H7 (cell line): ENCODE results near the gene ALOX5. TPM values are rescaled to one million over a fixed set of nuclear protein-coding genes. Genes with fewer than 3 reads are reported as not detected.
"Not testable (repeated sequence)": the region's sequence is repeated elsewhere in the genome, so short reads cannot be mapped to it uniquely, and the experiment has no call there.

ENCODE experiments used
- DNase-seq: peaks from one replicate; pipeline ENCODE4 v3.0.0; 2012
- H3K27me3 ChIP-seq: 2 replicates; pipeline ENCODE4 v1.6.0; 2011; ENCODE audit warnings: mild to moderate bottlenecking, low read length; ENCODE audit not compliant: control insufficient read depth, insufficient read depth
- H3K36me3 ChIP-seq: replicated peaks from 2 replicates; pipeline ENCODE4 v1.5.1; 2011; ENCODE audit warnings: low read length; ENCODE audit not compliant: control insufficient read depth, insufficient read depth
- H3K4me3 ChIP-seq: 2 replicates; pipeline ENCODE4 v1.5.1; 2011; ENCODE audit warnings: low read depth, mild to moderate bottlenecking, control low read depth, low read length, moderate library complexity; ENCODE audit not compliant: insufficient read depth
- total RNA-seq: library from RNA; depleted of rRNA; stranded (reverse); fragments of >200 nt; shearing (Covaris generic); gene quantifications from 2 replicates; pipeline ENCODE4 v1.2.3, GENCODE V29; 2014

Gene ALOX5
- total RNA-seq, 1 experiment from 2014 or later: 0.10 TPM

GRCh38 chr10:45461034-45461433 lies 87.0 kb downstream of the ALOX5 start:
- Histone ChIP-seq H3K36me3 (no peaks in the 10 kb centered on the region), H3K27me3 (no peaks in the 10 kb centered on the region), H3K4me3 (no peak overlapping the region)
- DNase-seq: no peak

DNA sequence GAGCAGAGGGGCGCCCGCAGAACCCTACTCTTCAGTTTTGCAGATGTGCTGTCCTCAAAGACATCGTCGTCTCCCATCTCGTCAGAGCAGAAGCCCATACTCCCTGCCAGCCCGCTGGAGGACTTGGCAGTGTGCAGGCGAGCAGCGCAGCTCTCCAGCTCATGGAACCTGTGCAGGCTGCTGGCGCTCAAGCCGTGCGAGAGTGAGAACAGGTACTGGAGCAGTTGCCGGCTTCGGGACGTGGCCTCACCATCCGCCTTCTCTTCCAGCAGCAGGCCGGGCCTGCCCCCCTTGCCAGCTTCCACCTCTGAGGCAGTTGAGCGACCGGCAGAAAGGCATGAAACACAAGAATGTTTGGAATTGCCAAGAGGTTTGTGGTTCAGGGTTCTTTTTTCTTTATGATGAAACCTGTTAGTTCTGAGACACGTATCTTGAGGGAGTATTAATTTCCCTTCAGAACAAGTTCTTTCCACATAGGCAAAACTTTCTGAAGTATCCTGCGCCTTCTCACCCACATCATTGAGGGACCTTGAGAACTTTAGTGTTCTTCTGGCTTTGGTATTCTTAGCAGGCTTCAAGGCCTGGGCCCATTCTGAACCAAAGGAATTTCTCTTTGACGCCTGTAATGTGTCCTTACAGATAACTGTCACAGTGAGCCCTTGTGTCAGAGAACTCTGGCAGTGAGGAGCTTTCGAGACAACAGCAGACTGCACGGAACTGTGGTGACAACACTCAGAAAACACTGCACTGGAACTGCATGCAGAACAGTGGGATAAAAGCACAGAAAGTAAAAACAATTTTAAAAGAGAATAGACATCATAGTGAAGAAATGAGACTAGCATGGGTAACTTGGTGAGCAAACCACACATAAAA lies 89.5 kb downstream of the ALOX5 start:
- Histone ChIP-seq H3K4me3 (no peak overlapping the region), H3K27me3 (no peaks in the 10 kb centered on the region), H3K36me3 (no peaks in the 10 kb centered on the region)
- no peak for DNase-seq

GRCh38 chr10:45464958-45465567 lies 91.0 kb downstream of the ALOX5 start:
- DNase-seq: peak; percentile 88
- no peaks in the 10 kb centered on the region for H3K36me3 ChIP-seq
- H3K27me3 ChIP-seq: no peaks in the 10 kb centered on the region
- H3K4me3 ChIP-seq: no peak overlapping the region

- no peak for DNase-seq
- no peaks in the 10 kb centered on the region for H3K27me3 ChIP-seq
- H3K36me3 ChIP-seq: no peaks in the 10 kb centered on the region
- no peak overlapping the region for H3K4me3 ChIP-seq
Observed at GRCh38 chr10:45466784-45467183, 92.8 kb downstream of the ALOX5 start.

- Histone ChIP-seq H3K4me3 (no peak overlapping the region), H3K36me3 (no peaks in the 10 kb centered on the region), H3K27me3 (no peaks in the 10 kb centered on the region)
- DNase-seq: no peak
Observed at GRCh38 chr10:45468079-45468478, 94.1 kb downstream of the ALOX5 start.

- Histone ChIP-seq H3K27me3 (no peaks in the 10 kb centered on the region), H3K36me3 (no peaks in the 10 kb centered on the region), H3K4me3 (no peak overlapping the region)
- peak; percentile 68 for DNase-seq
Observed at GRCh38 chr10:45470098-45471012, 96.3 kb downstream of the ALOX5 start.

- DNase-seq: no peak
- Histone ChIP-seq H3K36me3 (no peaks in the 10 kb centered on the region), H3K27me3 (no peaks in the 10 kb centered on the region), H3K4me3 (no peak overlapping the region)
Observed at GRCh38 chr10:45471059-45471458, 97.0 kb downstream of the ALOX5 start.

DNA sequence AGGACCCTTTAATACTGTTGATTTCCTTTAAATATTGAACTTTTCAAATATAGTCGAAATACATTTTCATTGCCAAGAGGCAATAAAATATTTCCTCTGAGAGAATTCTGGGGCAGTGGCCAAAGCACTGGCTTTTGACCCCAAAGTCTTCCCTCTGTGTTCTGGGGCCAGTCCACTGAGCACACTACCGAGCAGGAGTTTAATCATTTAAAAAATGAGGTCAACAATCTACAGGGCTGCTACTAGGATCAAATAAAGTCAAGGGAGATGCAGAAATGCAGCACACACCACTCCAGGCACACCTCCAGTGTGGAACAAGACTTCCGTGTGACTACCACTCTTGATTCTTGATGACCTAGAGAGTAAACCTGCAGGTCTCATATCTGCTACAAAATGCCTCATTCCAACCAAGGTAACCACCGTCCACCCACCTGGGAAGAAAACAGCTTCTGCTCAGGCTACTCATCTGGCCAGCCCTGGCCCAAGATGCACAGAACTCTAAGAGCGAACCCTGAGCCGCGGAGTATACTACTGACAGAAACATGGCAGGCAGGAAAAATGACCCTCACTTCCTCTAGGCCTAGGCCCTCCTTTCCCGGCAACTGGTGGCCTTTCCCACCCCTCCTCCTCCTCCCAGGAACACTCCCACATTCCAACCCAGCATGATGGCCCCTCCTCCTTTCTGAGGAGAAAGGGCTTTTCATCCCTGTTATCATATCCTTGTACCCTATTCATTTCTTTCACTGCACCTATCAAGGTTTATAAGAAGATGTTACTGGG lies 97.7 kb downstream of the ALOX5 start:
- Histone ChIP-seq H3K27me3 (no peaks in the 10 kb centered on the region), H3K36me3 (no peaks in the 10 kb centered on the region), H3K4me3 (no peak overlapping the region)
- DNase-seq: peak; percentile 75

- no peaks in the 10 kb centered on the region for H3K36me3 ChIP-seq
- no peak for DNase-seq
- no peak overlapping the region for H3K4me3 ChIP-seq
- no peaks in the 10 kb centered on the region for H3K27me3 ChIP-seq
Observed at GRCh38 chr10:45473126-45473525, 99.1 kb downstream of the ALOX5 start.

GRCh38 chr10:45476559-45476958 lies 102.5 kb downstream of the ALOX5 start:
- no peak for DNase-seq
- H3K36me3 ChIP-seq: no peaks in the 10 kb centered on the region
- no peaks in the 10 kb centered on the region for H3K27me3 ChIP-seq
- no peak overlapping the region for H3K4me3 ChIP-seq

GRCh38 chr10:45480294-45480693 lies 106.3 kb downstream of the ALOX5 start:
- Histone ChIP-seq H3K36me3 (no peaks in the 10 kb centered on the region), H3K27me3 (no peaks in the 10 kb centered on the region), H3K4me3 (no peak overlapping the region)
- DNase-seq: no peak

DNA sequence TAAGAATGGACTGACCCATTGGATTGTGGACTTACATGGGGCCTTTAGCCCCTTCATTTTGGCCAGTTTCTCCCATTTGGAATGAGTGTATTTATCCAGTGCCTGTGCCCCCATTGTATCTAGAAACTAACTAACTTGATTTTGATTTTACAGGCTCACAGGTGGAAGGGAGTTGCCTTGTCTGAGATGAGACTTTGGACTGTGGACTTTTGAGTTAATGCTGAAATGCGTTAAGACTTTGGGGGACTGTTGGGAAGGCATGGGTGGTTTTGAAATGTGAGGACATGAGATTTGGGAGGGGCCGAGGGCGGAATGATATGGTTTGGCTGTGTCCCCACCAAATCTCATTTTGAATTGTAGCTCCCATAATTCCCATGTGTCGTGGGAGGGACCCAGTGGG lies 107.1 kb downstream of the ALOX5 start:
- H3K36me3 ChIP-seq, H3K27me3 ChIP-seq, DNase-seq, H3K4me3 ChIP-seq: not testable (repeated sequence)

DNA sequence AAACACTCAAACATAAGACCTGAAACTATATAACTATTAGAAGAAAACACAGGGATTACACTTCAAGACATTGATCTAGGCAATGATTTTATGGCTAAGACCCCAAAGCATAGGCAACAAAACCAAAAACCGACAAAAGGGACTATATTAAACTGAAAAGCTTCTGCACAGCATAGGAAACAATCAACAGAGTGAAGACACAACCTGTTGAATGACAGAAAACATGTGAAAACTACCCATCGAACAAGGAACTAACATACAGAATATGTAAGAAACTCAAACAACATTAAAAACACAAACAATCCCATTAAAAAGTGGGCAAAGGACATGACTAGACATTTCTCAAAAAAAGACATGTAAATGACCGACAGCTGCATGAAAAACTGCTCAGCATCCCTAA lies 109.0 kb downstream of the ALOX5 start:
- DNase-seq: no peak
- Histone ChIP-seq H3K27me3 (no peaks in the 10 kb centered on the region), H3K36me3 (no peaks in the 10 kb centered on the region), H3K4me3 (no peak overlapping the region)

GRCh38 chr10:45487735-45488134 lies 113.7 kb downstream of the ALOX5 start:
- Histone ChIP-seq H3K27me3 (no peaks in the 10 kb centered on the region), H3K36me3 (no peaks in the 10 kb centered on the region), H3K4me3 (no peak overlapping the region)
- DNase-seq: no peak
